Left ventricle myocardium superior (tissue), 1 donor: ENCODE measurements around the gene MSANTD1. TPM values are rescaled to one million over a fixed set of nuclear protein-coding genes. Genes with fewer than 3 reads are reported as not detected.

Experiments
- ATAC-seq: fragments of 200-7000 bp; cut with Tn5 transposase; one replicate; pipeline ENCODE4 v1.9.1; 2020; ENCODE audit warnings: mild to moderate bottlenecking, moderate library complexity
- DNase-seq: peaks from one replicate; pipeline ENCODE4 v3.0.0-alpha.2; 2020
- intact Hi-C: fragments of 100-400 bp; cut with micrococcal nuclease; formaldehyde crosslinking; loops from one replicate; pipeline ENCODE4 v1.11.0; 2022
- total RNA-seq: library from RNA; stranded (reverse); fragmentation: NEBNext Ultra II Directional; extraction: Animal tissue kit (Norgen Biotek cat#: 25700); gene quantifications from one replicate; pipeline ENCODE4 v1.2.1, GENCODE V29; 2021
- donor health status: DM: no; HTN: yes; CAD: no; lungs with severe emphysema.

Gene MSANTD1
- total RNA-seq, 1 donor from 2014 or later: 0.45 TPM

GRCh38 chr4:3213661-3214250 is 35.2 kb upstream of the MSANTD1 start:
- intact Hi-C loops: no loop called here
- ATAC-seq (no peak), DNase-seq (peak; percentile 16)

GRCh38 chr4:3215256-3215655 is 33.7 kb upstream of the MSANTD1 start:
- ATAC-seq: no peak
- intact Hi-C loops: no loop called here
- peak; percentile 5 for DNase-seq

GRCh38 chr4:3215733-3216132 is 33.2 kb upstream of the MSANTD1 start:
- DNase-seq: peak; percentile 5
- ATAC-seq: no peak
- intact Hi-C loops: no loop called here

GRCh38 chr4:3217266-3217665 is 31.7 kb upstream of the MSANTD1 start:
- intact Hi-C loops: no loop called here
- ATAC-seq: no peak
- DNase-seq: peak; percentile 3

- intact Hi-C loops: no loop called here
- no peak for ATAC-seq
- peak; percentile 21 for DNase-seq
Measured at GRCh38 chr4:3217771-3218170, 31.2 kb upstream of the MSANTD1 start.

GRCh38 chr4:3218824-3219760 is 29.9 kb upstream of the MSANTD1 start:
- peak; percentile 17 for DNase-seq
- intact Hi-C loops: no loop called here

GRCh38 chr4:3219761-3220475 is 29.0 kb upstream of the MSANTD1 start:
- no peak for ATAC-seq
- intact Hi-C loops: no loop called here
- DNase-seq: peak; percentile 13

More at GRCh38 chr4:3218824-3219760, 29.9 kb upstream of the MSANTD1 start:
- no peak for ATAC-seq

- no peak for ATAC-seq
- intact Hi-C loops: no loop called here
- peak; percentile 9 for DNase-seq
Measured at GRCh38 chr4:3220476-3221183, 28.3 kb upstream of the MSANTD1 start.

GRCh38 chr4:3221184-3221494 is 27.8 kb upstream of the MSANTD1 start:
- no peak for ATAC-seq
- intact Hi-C loops: no loop called here

GRCh38 chr4:3221996-3222395 is 27.0 kb upstream of the MSANTD1 start:
- peak; percentile 53 for DNase-seq
- ATAC-seq: peak; percentile 39
- intact Hi-C loops: no loop called here

More at GRCh38 chr4:3221184-3221494, 27.8 kb upstream of the MSANTD1 start:
- peak; percentile 3 for DNase-seq

GRCh38 chr4:3223346-3223745 is 25.6 kb upstream of the MSANTD1 start:
- DNase-seq (peak; percentile 3), ATAC-seq (no peak)
- intact Hi-C loops: no loop called here

- ATAC-seq (no peak), DNase-seq (peak; percentile 14)
- intact Hi-C loops: no loop called here
Measured at GRCh38 chr4:3223956-3224748, 24.8 kb upstream of the MSANTD1 start.

- intact Hi-C loops: no loop called here
- ATAC-seq (no peak), DNase-seq (peak; percentile 21)
Measured at GRCh38 chr4:3225071-3225850, 23.7 kb upstream of the MSANTD1 start.

GRCh38 chr4:3225936-3226335 is 23.0 kb upstream of the MSANTD1 start:
- peak; percentile 15 for ATAC-seq
- intact Hi-C loops: no loop called here
- DNase-seq: peak; percentile 27

GRCh38 chr4:3226467-3226866 is 22.5 kb upstream of the MSANTD1 start:
- intact Hi-C loops: no loop called here
- DNase-seq: peak; percentile 22
- ATAC-seq: peak; percentile 58

GRCh38 chr4:3226944-3227343 is 22.0 kb upstream of the MSANTD1 start:
- peak; percentile 14 for DNase-seq
- intact Hi-C loops: no loop called here

GRCh38 chr4:3227878-3228675 is 20.9 kb upstream of the MSANTD1 start:
- ATAC-seq: peak; percentile 66
- intact Hi-C loops: no loop called here
- peak; percentile 56 for DNase-seq

More at GRCh38 chr4:3226944-3227343, 22.0 kb upstream of the MSANTD1 start:
- ATAC-seq: no peak
